ENCODE measurements around the gene SNAP25.
A peak's percentile ranks its signal among the peaks of the same experiment; 100 is the strongest.

The SNAP25 gene

GRCh38 chr20:10218536-10219451, at the start of gene SNAP25:
Gene SNAP25 (plus strand): TSS chr20:10218830. CDS start chr20:10275492, 56,662 bp downstream.
- H3K27me3 ChIP-seq (ENCODE audit: insufficient read depth, insufficient read length): peaks cover 35% of the 10 kb centered on the region
- no peaks in the 10 kb centered on the region for H3K4me1 ChIP-seq (ENCODE audit: insufficient read depth, insufficient read length)
- H3K9ac ChIP-seq (ENCODE audit: insufficient read length, low read depth): peak within 1 kb of the TSS; percentile 36
- H3K4me3 ChIP-seq (ENCODE audit: insufficient read length, low read depth): peak within 1 kb of the TSS; percentile 46
- TF ChIP-seq YY1 (IDR thresholded peaks at IDR 0.05; ENCODE audit: insufficient read depth, insufficient read length) (peak; percentile 86), SUZ12 (IDR thresholded peaks at IDR 0.05; ENCODE audit: extremely low read depth, insufficient read depth, insufficient read length) (no peak), ZNF274 (IDR thresholded peaks at IDR 0.05; ENCODE audit: low read depth, low read length) (no peak)
- no peaks in the 10 kb centered on the region for H3K9me3 ChIP-seq (ENCODE audit: insufficient read depth, low read length)
- no peaks in the 10 kb centered on the region for H3K36me3 ChIP-seq (ENCODE audit: insufficient read depth, insufficient read length, low read length)
- peak; percentile 88 for DNase-seq (ENCODE audit: low read depth, low spot score)

GRCh38 chr20:10169752-10170151, 48.9 kb upstream of the SNAP25 start:
- DNase-seq (ENCODE audit: low read depth, low spot score): no peak
- Histone ChIP-seq H3K36me3 (ENCODE audit: insufficient read depth, insufficient read length, low read length) (no peaks in the 10 kb centered on the region), H3K27me3 (ENCODE audit: insufficient read depth, insufficient read length) (peaks cover 15% of the 10 kb centered on the region), H3K9me3 (ENCODE audit: insufficient read depth, low read length) (no peaks in the 10 kb centered on the region), H3K4me1 (ENCODE audit: insufficient read depth, insufficient read length) (no peaks in the 10 kb centered on the region), H3K4me3 (ENCODE audit: insufficient read length, low read depth) (no peak overlapping the region), H3K9ac (ENCODE audit: insufficient read length, low read depth) (no peak overlapping the region)
- no peak for TF ChIP-seq SUZ12 (IDR thresholded peaks at IDR 0.05; ENCODE audit: extremely low read depth, insufficient read depth, insufficient read length)
- no peak for TF ChIP-seq YY1 (IDR thresholded peaks at IDR 0.05; ENCODE audit: insufficient read depth, insufficient read length)
- no peak for TF ChIP-seq ZNF274 (IDR thresholded peaks at IDR 0.05; ENCODE audit: low read depth, low read length)

DNA sequence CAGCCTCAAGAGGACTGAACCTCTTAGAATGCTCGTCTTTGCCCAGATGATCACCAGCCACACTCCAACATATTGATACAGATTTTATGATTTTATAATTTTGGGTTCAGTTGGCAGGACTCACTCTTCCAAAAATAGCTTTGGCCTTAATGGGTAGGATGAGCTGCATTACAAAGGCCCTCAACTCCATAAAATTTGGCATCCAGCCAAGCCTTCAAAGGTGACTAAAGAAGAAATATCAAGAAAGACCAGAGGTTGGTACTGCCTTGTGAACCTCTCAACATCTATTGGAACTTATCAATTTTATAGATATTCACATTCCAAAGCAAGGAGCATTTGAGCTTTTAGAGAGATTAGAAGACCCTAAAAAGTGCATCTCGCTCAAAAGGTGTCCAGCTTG, 48.4 kb upstream of the SNAP25 start:
- Histone ChIP-seq H3K4me3 (ENCODE audit: insufficient read length, low read depth) (no peak overlapping the region), H3K9me3 (ENCODE audit: insufficient read depth, low read length) (no peaks in the 10 kb centered on the region), H3K36me3 (ENCODE audit: insufficient read depth, insufficient read length, low read length) (no peaks in the 10 kb centered on the region), H3K4me1 (ENCODE audit: insufficient read depth, insufficient read length) (no peaks in the 10 kb centered on the region), H3K9ac (ENCODE audit: insufficient read length, low read depth) (no peak overlapping the region), H3K27me3 (ENCODE audit: insufficient read depth, insufficient read length) (peaks cover 15% of the 10 kb centered on the region)
- TF ChIP-seq ZNF274 (IDR thresholded peaks at IDR 0.05; ENCODE audit: low read depth, low read length): no peak
- TF ChIP-seq YY1 (IDR thresholded peaks at IDR 0.05; ENCODE audit: insufficient read depth, insufficient read length): no peak
- DNase-seq (ENCODE audit: low read depth, low spot score): no peak

GRCh38 chr20:10171864-10172751, 46.5 kb upstream of the SNAP25 start:
- H3K9me3 ChIP-seq (ENCODE audit: insufficient read depth, low read length): no peaks in the 10 kb centered on the region
- H3K4me3 ChIP-seq (ENCODE audit: insufficient read length, low read depth): peak overlapping the region; percentile 27
- peaks cover 15% of the 10 kb centered on the region for H3K27me3 ChIP-seq (ENCODE audit: insufficient read depth, insufficient read length)
- no peak for TF ChIP-seq YY1 (IDR thresholded peaks at IDR 0.05; ENCODE audit: insufficient read depth, insufficient read length)
- TF ChIP-seq SUZ12 (IDR thresholded peaks at IDR 0.05; ENCODE audit: extremely low read depth, insufficient read depth, insufficient read length): no peak
- TF ChIP-seq ZNF274 (IDR thresholded peaks at IDR 0.05; ENCODE audit: low read depth, low read length): no peak
- H3K36me3 ChIP-seq (ENCODE audit: insufficient read depth, insufficient read length, low read length): no peaks in the 10 kb centered on the region
- no peaks in the 10 kb centered on the region for H3K4me1 ChIP-seq (ENCODE audit: insufficient read depth, insufficient read length)
- no peak for DNase-seq (ENCODE audit: low read depth, low spot score)
- H3K9ac ChIP-seq (ENCODE audit: insufficient read length, low read depth): peak overlapping the region; percentile 42

DNA sequence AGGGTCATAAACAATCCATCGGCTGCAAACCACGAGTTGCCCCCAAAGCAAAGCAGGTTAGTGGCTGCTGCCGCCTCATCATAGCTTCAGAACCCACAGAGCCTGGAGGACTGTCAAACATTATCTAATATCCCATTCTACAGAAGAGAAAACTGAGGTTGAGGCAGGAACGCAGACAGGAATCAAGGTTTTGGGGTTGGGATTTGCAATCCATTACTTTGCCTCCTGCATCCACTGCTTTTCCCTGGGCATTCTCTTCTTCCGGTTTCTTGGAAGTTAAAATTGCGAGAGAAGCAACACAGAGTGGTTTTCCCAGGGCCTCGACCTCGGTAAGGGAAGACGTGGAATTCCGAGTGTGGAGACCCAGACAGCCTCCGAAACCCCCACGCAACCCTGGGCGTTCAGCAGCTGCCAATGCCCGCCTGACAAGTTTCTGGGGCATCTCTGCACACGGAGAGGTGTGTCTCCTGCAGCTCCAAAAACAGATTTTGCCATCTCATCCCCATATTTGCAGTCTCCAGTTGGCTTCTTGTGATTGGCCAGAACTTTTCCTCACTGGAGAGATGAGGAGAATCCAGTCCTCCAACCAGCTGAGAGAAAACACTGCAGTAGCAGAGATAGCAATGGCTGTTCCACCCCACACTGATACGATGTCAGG, 45.5 kb upstream of the SNAP25 start:
- no peak overlapping the region for H3K4me3 ChIP-seq (ENCODE audit: insufficient read length, low read depth)
- no peaks in the 10 kb centered on the region for H3K36me3 ChIP-seq (ENCODE audit: insufficient read depth, insufficient read length, low read length)
- peaks cover 15% of the 10 kb centered on the region for H3K27me3 ChIP-seq (ENCODE audit: insufficient read depth, insufficient read length)
- no peaks in the 10 kb centered on the region for H3K9me3 ChIP-seq (ENCODE audit: insufficient read depth, low read length)
- no peaks in the 10 kb centered on the region for H3K4me1 ChIP-seq (ENCODE audit: insufficient read depth, insufficient read length)
- TF ChIP-seq YY1 (IDR thresholded peaks at IDR 0.05; ENCODE audit: insufficient read depth, insufficient read length) (no peak), ZNF274 (IDR thresholded peaks at IDR 0.05; ENCODE audit: low read depth, low read length) (no peak), SUZ12 (IDR thresholded peaks at IDR 0.05; ENCODE audit: extremely low read depth, insufficient read depth, insufficient read length) (no peak)
- H3K9ac ChIP-seq (ENCODE audit: insufficient read length, low read depth): no peak overlapping the region
- no peak for DNase-seq (ENCODE audit: low read depth, low spot score)

DNA sequence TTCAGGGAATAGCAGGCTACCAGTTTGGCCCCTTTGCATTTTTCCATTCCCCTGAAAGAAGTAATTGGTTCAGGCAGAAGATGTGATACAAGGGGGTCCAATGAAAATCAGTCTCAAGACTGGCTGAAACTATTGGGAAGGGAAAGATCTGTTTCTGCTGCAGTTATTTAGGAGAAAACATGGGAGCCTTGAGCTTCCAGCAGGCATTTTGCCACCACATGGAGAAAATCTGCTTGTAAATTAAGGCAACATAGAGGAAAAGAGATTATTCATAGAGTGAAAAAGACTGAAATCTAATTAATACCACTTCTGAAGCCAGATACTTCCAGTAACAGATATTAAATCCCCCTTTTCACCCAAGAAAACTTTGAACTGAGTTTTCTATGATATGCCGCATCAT, 44.2 kb upstream of the SNAP25 start:
- no peak for DNase-seq (ENCODE audit: low read depth, low spot score)
- Histone ChIP-seq H3K4me1 (ENCODE audit: insufficient read depth, insufficient read length) (no peaks in the 10 kb centered on the region), H3K9ac (ENCODE audit: insufficient read length, low read depth) (no peak overlapping the region), H3K9me3 (ENCODE audit: insufficient read depth, low read length) (no peaks in the 10 kb centered on the region), H3K4me3 (ENCODE audit: insufficient read length, low read depth) (no peak overlapping the region), H3K27me3 (ENCODE audit: insufficient read depth, insufficient read length) (peaks cover 15% of the 10 kb centered on the region), H3K36me3 (ENCODE audit: insufficient read depth, insufficient read length, low read length) (no peaks in the 10 kb centered on the region)
- TF ChIP-seq ZNF274 (IDR thresholded peaks at IDR 0.05; ENCODE audit: low read depth, low read length) (no peak), YY1 (IDR thresholded peaks at IDR 0.05; ENCODE audit: insufficient read depth, insufficient read length) (no peak), SUZ12 (IDR thresholded peaks at IDR 0.05; ENCODE audit: extremely low read depth, insufficient read depth, insufficient read length) (no peak)
